ENCODE data around the gene KLHL29. TPM values are rescaled to one million over a fixed set of nuclear protein-coding genes. Genes with fewer than 3 reads are reported as not detected.

The KLHL29 gene
- total and polyA plus RNA-seq, 5 donors: 1.7 to 4.0 (median 2.0) TPM

DNA sequence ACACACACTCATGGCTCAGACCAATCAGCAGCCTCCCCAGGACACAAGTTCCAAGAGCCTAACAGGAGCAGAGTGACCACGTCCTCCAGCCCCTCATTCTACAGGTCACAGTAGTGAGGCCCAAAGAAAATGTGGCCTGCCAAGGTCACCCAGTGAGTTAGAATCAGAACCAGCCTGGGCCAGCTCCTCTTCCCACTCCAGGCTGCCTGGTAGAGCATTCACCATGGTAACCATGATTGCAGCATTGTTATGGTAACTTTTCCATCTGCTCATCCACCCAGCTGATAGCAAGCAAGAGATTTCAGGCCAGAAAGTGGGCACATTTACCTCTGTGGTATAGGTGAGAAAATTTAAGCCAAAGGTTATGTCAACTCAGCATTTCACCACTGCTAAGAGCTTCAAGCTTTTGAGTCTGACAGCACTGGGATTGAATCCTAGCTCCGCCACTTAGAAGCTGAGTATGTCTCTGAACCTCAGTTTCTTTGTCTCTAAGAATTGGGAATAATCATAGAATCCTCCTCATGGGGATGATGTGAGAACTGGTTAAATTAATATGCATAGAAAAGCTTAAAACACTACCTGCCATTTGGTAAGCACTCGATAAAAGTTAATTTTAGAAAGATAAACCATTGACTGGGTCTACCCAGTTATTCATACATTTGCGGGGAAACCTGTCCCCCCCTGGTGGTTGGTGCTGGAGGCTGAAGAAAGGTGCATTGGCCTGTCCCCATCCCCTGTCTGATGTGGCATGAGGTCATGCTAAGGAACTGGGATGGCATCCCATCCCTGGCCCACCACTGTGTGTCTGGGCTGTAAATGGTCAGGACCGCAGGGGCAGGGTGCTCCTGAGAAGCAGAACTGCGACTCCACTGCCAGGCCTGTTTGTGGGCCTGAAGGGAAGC lies 181.5 kb downstream of the KLHL29 start:
- 92% methylated on average over 6 of the region's 6 CpGs for whole genome bisulfite sequencing
- Histone ChIP-seq H3K27me3 (ENCODE audit: control insufficient read depth, insufficient read depth) (no peaks in the 10 kb centered on the region), H3K4me1 (ENCODE audit: control insufficient read depth, insufficient read depth, low read length) (peaks cover 14% of the 10 kb centered on the region), H3K4me3 (ENCODE audit: low read length) (no peak overlapping the region), H3K9me3 (ENCODE audit: control insufficient read depth, low read length) (no peaks in the 10 kb centered on the region), H3K27ac (ENCODE audit: low read length) (no peak overlapping the region)
- DNase-seq (peak in 1 of 3 donors; percentile 45), ATAC-seq (no peak)
- intact Hi-C loops (cut with DNase I): no loop called here

DNA sequence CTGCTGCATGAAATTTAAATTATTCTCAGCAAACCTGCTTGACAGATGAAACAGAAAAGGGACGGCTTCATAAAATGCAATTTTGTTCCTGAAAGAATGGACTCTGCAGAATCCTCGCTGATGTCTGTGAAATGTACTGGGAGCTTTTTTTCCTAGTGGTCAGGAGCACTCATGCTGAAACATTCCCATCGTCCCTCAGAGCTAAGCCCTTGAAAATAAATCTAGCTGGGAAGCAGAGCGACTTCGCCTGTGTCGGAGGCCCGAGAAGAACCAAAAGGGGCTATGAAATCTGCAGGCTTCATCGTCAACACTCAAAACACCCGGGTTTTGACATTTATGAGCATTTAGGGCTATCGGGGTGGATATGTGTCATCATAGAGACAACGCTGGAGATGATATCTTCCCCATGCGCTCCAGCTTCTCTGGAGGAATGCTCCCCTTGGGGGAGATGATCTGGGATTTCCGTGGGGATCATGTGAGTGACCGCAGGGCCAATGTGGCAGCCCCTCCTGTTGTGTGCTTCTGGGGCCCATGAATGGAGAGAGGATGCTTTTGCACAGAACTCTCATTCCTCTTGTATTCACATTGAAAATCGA lies 182.3 kb downstream of the KLHL29 start:
- intact Hi-C loops (cut with DNase I): no loop called here
- no peak overlapping the region for H3K27ac ChIP-seq (ENCODE audit: low read length)

DNA sequence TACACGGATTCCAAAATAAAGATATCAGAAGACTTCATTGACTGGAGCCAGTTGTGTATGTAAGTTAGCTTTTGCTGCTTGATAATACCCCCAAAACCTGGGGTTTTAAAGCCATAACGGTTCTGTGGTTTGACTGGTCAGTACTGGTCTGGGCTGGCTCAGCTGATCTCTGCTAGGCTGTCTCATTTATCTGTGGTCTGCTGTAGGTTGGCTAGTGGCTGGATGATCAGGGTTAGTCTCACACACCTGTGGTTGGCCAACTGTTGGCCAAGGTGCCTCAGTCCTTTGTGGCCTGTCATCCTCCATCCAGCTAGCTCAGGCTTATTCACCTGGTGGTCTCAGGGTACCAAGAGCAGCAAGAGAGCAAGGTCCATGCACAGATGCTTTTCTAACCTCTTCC lies 183.2 kb downstream of the KLHL29 start:
- ATAC-seq: no peak
- peaks cover 9% of the 10 kb centered on the region for H3K4me1 ChIP-seq (ENCODE audit: control insufficient read depth, insufficient read depth, low read length)
- DNase-seq: no peak
- intact Hi-C loops (cut with DNase I): no loop called here
- WGBS: 89% methylated on average over 2 of the region's 2 CpGs
- no peaks in the 10 kb centered on the region for H3K27me3 ChIP-seq (ENCODE audit: control insufficient read depth, insufficient read depth)
- H3K27ac ChIP-seq (ENCODE audit: low read length): no peak overlapping the region
- no peaks in the 10 kb centered on the region for H3K9me3 ChIP-seq (ENCODE audit: control insufficient read depth, low read length)
- no peak overlapping the region for H3K4me3 ChIP-seq (ENCODE audit: low read length)

More for the DNA sequence above, 182.3 kb downstream of the KLHL29 start:
- Histone ChIP-seq H3K4me3 (ENCODE audit: low read length) (no peak overlapping the region), H3K4me1 (ENCODE audit: control insufficient read depth, insufficient read depth, low read length) (peaks cover 12% of the 10 kb centered on the region), H3K27me3 (ENCODE audit: control insufficient read depth, insufficient read depth) (no peaks in the 10 kb centered on the region), H3K9me3 (ENCODE audit: control insufficient read depth, low read length) (no peaks in the 10 kb centered on the region)
- no peak for ATAC-seq
- no peak for DNase-seq
- 89% methylated on average over 15 of the region's 15 CpGs for WGBS

DNA sequence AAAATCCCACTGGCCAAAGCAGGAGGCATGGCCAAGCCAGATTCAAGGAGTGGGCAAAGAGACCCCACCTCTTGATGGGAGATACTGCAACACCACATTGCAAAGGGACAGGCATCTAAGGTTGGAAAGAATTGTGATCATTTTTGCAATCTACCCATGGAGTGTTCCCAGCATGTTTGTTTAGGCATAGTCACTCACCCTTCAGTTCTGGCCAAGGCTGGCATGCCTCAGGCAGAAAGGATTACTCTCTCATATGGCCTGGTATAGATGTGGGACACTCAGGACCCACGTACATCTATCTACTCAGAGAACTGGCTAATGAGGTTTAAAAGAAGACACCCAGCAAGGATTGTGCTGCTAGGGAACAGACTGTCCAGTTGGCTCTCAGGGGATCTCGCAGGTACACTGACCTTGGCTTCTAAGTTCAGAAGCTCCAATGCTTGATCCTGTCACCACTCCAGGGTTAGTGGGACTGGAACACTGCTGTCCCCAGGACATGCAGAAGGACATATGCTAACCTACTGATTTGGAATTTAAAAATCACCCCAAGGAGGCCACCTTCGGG lies 183.7 kb downstream of the KLHL29 start:
- DNase-seq (no peak), ATAC-seq (no peak)
- Histone ChIP-seq H3K27ac (ENCODE audit: low read length) (no peak overlapping the region), H3K4me3 (ENCODE audit: low read length) (no peak overlapping the region), H3K4me1 (ENCODE audit: control insufficient read depth, insufficient read depth, low read length) (peaks cover 8% of the 10 kb centered on the region), H3K27me3 (ENCODE audit: control insufficient read depth, insufficient read depth) (no peaks in the 10 kb centered on the region), H3K9me3 (ENCODE audit: control insufficient read depth, low read length) (no peaks in the 10 kb centered on the region)
- 84% methylated on average over 3 of the region's 3 CpGs for WGBS
- intact Hi-C loops (cut with DNase I): no loop called here

DNA sequence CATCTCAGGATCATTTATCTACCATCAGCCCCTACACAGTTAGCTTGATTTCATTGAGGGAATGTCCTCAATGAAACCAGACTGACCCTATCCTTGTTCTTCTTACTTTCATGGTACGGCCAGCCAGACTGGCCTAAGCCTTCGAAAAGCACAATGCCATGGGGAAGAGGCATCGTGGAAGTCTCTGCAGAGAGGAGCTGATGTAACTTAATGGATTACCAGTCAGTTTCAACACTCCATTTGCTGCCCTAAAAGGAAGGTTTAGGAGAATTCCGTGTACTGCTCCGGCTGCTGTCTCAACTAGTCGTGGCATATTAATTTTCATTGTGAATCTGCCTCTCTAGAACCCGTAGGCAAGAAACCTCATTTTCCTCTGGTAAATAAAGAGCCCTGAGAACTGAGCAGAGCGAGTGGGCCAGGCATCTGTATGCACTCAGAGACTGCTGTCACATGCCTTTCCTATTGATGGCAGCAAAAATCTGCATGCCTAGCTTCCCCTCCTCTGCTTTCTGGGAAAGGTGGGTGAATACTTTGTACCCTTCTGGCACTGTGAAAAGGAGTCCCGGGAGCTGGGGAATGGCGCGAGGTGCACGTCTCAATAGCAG lies 184.9 kb downstream of the KLHL29 start:
- no peak overlapping the region for H3K4me3 ChIP-seq (ENCODE audit: low read length)
- H3K27ac ChIP-seq (ENCODE audit: low read length): no peak overlapping the region
- peaks cover 6% of the 10 kb centered on the region for H3K4me1 ChIP-seq (ENCODE audit: control insufficient read depth, insufficient read depth, low read length)
- 93% methylated on average over 12 of the region's 12 CpGs for WGBS
- intact Hi-C loops (cut with DNase I): no loop called here
- H3K27me3 ChIP-seq (ENCODE audit: control insufficient read depth, insufficient read depth): no peaks in the 10 kb centered on the region
- no peak for ATAC-seq
- H3K9me3 ChIP-seq (ENCODE audit: control insufficient read depth, low read length): no peaks in the 10 kb centered on the region
- DNase-seq: no peak

DNA sequence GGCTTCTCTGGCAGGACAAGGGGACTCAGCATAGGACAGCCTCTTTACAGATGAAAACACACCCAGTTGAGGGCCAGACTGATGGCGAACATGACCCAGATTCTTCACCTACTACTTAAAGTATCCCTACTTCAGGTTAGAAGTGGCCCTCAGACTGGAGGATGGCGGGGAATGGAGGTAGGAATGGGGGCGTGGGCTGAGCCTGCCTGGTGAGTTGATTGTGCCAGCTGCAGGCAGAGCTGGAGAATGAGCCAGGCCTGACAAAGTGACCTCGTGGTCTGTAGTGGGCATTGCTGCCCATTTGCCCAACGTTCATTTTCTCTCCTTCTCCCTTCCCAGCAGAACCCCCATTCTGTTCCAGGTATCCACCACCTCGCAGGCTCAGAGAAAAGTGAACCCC lies 186.1 kb downstream of the KLHL29 start:
- intact Hi-C loops (cut with DNase I): no loop called here
- H3K27ac ChIP-seq (ENCODE audit: low read length): no peak overlapping the region
- no peaks in the 10 kb centered on the region for H3K4me1 ChIP-seq (ENCODE audit: control insufficient read depth, insufficient read depth, low read length)
- H3K4me3 ChIP-seq (ENCODE audit: low read length): no peak overlapping the region
- DNase-seq: no peak
- H3K9me3 ChIP-seq (ENCODE audit: control insufficient read depth, low read length): no peaks in the 10 kb centered on the region
- no peaks in the 10 kb centered on the region for H3K27me3 ChIP-seq (ENCODE audit: control insufficient read depth, insufficient read depth)
- 94% methylated on average over 6 of the region's 6 CpGs for whole genome bisulfite sequencing
- no peak for ATAC-seq

DNA sequence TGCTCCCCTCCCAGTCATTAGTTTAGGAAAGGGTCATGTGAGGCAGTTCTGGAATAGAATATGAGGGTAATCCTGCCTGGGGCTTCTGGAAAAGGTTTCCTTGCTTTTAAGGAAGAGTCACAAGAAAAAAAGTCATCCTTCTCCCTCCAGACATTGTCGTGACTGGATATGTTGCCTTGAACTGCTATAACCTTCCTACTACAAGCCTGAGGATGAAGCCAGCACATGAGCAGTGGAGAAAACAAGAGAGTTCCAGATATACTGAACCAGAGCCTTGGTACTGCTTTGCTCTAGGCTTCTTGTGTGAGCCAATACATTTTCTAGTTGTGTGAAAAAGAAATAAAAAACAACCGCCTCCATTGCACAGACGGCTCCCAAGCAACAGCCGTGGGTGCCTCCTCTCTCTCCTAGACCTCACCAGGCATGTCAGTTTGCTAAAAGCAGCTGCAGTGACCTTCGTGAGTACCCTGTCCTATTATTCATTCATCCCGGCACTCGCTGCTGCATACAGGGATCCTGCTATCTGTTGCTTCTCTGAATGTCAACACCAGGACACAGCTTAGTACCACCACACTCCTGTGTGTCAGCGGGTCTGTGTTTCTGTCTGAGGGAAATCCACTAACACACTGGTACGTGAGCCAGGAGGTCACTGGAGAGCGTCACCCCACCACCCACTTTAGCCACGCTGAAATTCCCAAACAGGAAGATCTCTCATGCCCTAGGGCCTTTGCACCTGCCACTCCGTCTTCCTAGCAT lies 186.7 kb downstream of the KLHL29 start:
- Histone ChIP-seq H3K4me1 (ENCODE audit: control insufficient read depth, insufficient read depth, low read length) (no peaks in the 10 kb centered on the region), H3K4me3 (ENCODE audit: low read length) (no peak overlapping the region), H3K9me3 (ENCODE audit: control insufficient read depth, low read length) (no peaks in the 10 kb centered on the region), H3K27ac (ENCODE audit: low read length) (no peak overlapping the region), H3K27me3 (ENCODE audit: control insufficient read depth, insufficient read depth) (no peaks in the 10 kb centered on the region)
- ATAC-seq: peak in 1 of 2 donors; percentile 46
- intact Hi-C loops (cut with DNase I): no loop called here
- WGBS: 74% methylated on average over 12 of the region's 12 CpGs
- DNase-seq: peak in 1 of 3 donors; percentile 32

DNA sequence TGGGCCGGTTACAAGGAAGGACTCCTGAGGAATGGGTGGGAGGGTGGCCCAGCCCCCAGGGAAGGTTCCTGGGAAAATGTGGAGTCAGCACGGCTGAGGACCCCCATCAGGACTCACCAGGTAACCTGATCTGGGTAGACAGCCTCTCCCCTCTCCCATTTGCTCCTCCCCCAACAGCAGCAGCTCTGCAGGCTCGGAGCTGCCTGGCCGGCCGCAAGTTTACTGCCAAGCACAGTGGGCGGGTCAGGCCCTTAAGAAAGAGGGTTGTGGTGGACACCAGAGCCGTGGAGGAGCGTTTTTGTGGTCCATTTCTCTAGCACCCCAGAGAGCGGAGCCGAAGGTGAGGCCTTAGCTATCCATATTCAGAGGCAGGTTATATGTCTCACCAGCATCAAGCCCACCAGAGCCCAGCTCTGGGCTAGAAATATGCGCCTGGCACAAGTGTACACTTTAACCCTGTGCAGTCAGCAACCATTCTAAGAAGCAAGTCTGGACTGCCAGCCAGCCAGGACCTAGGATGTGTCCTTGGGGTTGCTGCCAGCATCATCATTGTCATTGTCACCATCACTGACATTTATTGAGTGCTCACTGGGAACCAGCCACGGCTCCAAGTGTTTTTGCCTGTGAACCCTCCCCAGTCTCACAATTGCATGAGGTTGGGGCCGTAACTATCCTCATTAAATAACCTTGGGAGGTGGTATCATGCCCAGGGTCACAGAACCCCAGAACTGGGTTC lies 190.1 kb downstream of the KLHL29 start:
- H3K4me1 ChIP-seq (ENCODE audit: control insufficient read depth, insufficient read depth, low read length): no peaks in the 10 kb centered on the region
- peak in 1 of 2 donors; percentile 44 for ATAC-seq
- no peaks in the 10 kb centered on the region for H3K27me3 ChIP-seq (ENCODE audit: control insufficient read depth, insufficient read depth)
- WGBS: 70% methylated on average over 13 of the region's 13 CpGs
- no peak overlapping the region for H3K27ac ChIP-seq (ENCODE audit: low read length)
- no peaks in the 10 kb centered on the region for H3K9me3 ChIP-seq (ENCODE audit: control insufficient read depth, low read length)
- no peak overlapping the region for H3K4me3 ChIP-seq (ENCODE audit: low read length)
- intact Hi-C loops (cut with DNase I): no loop called here
- DNase-seq: peak in 1 of 3 donors; percentile 72

DNA sequence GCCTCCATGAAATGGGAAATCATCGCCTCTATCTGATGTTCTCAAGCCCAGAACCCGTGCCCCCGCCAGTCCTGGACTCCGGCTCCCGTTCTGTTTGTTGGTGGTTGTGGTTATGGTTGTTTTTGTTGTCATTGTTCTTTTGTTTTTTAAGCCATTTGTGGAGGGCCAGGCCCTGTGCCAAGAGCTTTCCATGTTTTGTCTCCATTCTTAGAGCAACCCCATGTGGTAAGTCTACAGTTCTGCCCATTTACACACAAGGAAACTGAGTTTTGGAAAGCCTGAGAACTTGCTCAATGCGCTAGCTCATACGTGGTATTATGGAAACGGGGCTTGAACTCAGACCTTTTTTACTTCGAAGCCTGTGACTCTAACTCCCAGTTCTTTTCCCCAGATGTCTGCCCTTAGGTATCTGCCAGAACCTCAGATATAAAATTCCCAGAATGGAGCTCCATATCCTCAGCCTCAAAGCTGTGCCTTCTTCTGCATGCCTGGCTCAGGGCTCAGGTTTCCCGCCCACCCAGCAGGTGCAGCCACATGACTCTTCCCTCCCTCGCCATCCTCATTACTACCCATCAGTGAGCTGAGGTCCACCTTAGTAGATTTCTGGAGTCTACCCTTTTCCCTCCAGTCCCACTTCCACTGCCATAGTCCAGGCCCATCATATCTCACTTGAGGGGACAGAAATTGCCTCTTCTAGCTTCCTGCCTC lies 194.1 kb downstream of the KLHL29 start:
- intact Hi-C loops (cut with DNase I): no loop called here
- H3K27me3 ChIP-seq (ENCODE audit: control insufficient read depth, insufficient read depth): no peaks in the 10 kb centered on the region
- 79% methylated on average over 11 of the region's 11 CpGs for whole genome bisulfite sequencing
- H3K4me3 ChIP-seq (ENCODE audit: low read length): no peak overlapping the region
- DNase-seq (no peak), ATAC-seq (no peak)
- H3K9me3 ChIP-seq (ENCODE audit: control insufficient read depth, low read length): no peaks in the 10 kb centered on the region
- no peaks in the 10 kb centered on the region for H3K4me1 ChIP-seq (ENCODE audit: control insufficient read depth, insufficient read depth, low read length)
- no peak overlapping the region for H3K27ac ChIP-seq (ENCODE audit: low read length)

DNA sequence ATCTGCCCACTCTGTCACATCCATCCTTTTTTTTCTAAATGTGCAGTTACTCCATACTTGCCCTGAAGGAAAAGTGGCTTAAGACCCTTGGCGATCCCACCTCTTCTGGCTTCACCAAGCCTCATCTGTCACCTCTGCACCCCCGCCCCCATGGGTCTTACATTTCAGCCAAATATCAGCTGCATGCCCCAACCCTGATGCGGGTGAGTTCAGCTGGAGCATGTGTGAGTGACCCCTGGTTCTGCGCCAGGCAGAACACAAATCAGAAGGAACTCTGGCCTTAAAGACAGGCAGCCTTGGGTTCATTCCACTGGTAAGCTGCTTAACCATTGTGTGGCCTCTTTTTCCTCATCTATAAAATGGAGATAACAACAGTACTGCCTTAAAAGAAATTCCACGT lies 194.7 kb downstream of the KLHL29 start:
- H3K27ac ChIP-seq (ENCODE audit: low read length): no peak overlapping the region
- H3K27me3 ChIP-seq (ENCODE audit: control insufficient read depth, insufficient read depth): no peaks in the 10 kb centered on the region
- H3K9me3 ChIP-seq (ENCODE audit: control insufficient read depth, low read length): no peaks in the 10 kb centered on the region
- intact Hi-C loops (cut with DNase I): no loop called here
- no peaks in the 10 kb centered on the region for H3K4me1 ChIP-seq (ENCODE audit: control insufficient read depth, insufficient read depth, low read length)
- 90% methylated on average over 5 of the region's 5 CpGs for WGBS
- DNase-seq (no peak), ATAC-seq (no peak)
- H3K4me3 ChIP-seq (ENCODE audit: low read length): no peak overlapping the region
